Calu3 (cell line): Measurements from ENCODE around the gene NFATC1. TPM values are rescaled to one million over a fixed set of nuclear protein-coding genes. Genes with fewer than 3 reads are reported as not detected.

ENCODE experiments used
- BruUV-seq: library from RNA; stranded (reverse); fragments of 400-500 nt; replicated peaks from 2 replicates; lab custom pipeline; 2021; lab: Mats Ljungman, UMichigan
- CTCF ChIA-PET: fragments of 300-600 bp; sonication (Branson Sonifier 250); formaldehyde crosslinking; loops from one replicate; lab custom pipeline; 2022; ENCODE audit warnings: antibody characterized with exemption; lab: Charles Lee
- DNase-seq: peaks from one replicate; pipeline ENCODE4 v3.0.0; 2022
- H3K27ac Mint-ChIP-seq: one replicate; pipeline ENCODE4 v1.8.0; 2022; ENCODE audit warnings: mixed read lengths; ENCODE audit not compliant: unreplicated experiment
- H3K27me3 Mint-ChIP-seq: one replicate; pipeline ENCODE4 v1.8.0; 2022; ENCODE audit warnings: mixed read lengths; ENCODE audit not compliant: unreplicated experiment
- H3K36me3 Mint-ChIP-seq: one replicate; pipeline ENCODE4 v1.8.0; 2022; ENCODE audit warnings: mild to moderate bottlenecking, moderate library complexity, mixed read lengths; ENCODE audit not compliant: insufficient read depth, unreplicated experiment
- H3K4me1 Mint-ChIP-seq: one replicate; pipeline ENCODE4 v1.8.0; 2022; ENCODE audit warnings: mild to moderate bottlenecking, low read depth, mixed read lengths; ENCODE audit not compliant: unreplicated experiment
- H3K4me3 Mint-ChIP-seq: one replicate; pipeline ENCODE4 v1.8.0; 2022; ENCODE audit warnings: mild to moderate bottlenecking, low read depth, moderate library complexity, mixed read lengths; ENCODE audit not compliant: unreplicated experiment
- H3K9me3 Mint-ChIP-seq: one replicate; pipeline ENCODE4 v1.8.0; 2022; ENCODE audit warnings: low read depth, mixed read lengths; ENCODE audit not compliant: unreplicated experiment
- intact Hi-C: fragments of 100-400 bp; cut with micrococcal nuclease; formaldehyde crosslinking; loops from one replicate; pipeline ENCODE4 v1.10.0; 2022; ENCODE audit not compliant: unreplicated experiment
- total RNA-seq: library from RNA; stranded (reverse); gene quantifications from 2 replicates; pipeline ENCODE4 v1.2.3, GENCODE V29; 2022
- TF ChIP-seq, protein P1 (sequence below): fragments of 200-600 bp; IDR thresholded peaks from one replicate; pipeline ENCODE4 v1.8.0; 2022; ENCODE audit warnings: antibody characterized with exemption; ENCODE audit not compliant: unreplicated experiment

The NFATC1 gene
- total RNA-seq, 1 experiment from 2014 or later, result 5.9 TPM

DNA sequence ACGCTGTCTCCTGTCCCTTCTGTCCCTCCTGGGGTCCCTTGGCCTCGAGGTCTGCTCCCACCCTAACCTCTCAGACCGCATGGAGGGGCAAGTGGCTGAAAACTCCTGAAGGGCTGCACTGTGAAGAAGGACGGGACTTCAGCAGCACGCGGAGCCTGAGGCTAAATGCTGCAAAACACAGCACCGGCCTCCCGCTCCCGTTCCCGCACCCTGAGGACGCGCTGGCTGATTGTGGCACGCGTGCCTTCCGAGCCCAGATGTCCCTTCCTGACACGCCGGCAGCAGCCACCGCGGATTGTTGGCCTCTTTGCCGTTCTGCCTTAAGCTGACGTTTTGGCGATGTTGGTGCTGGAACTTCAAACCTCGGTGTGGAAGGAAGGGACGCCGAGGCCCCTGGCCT lies 158.0 kb downstream of the NFATC1 start:
- H3K4me1 Mint-ChIP-seq, result no peaks in the 10 kb centered on the region
- H3K9me3 Mint-ChIP-seq, result no peaks in the 10 kb centered on the region
- H3K4me3 Mint-ChIP-seq, result no peak overlapping the region
- CTCF ChIA-PET, result no interaction called here
- no peaks in the 10 kb centered on the region for H3K27me3 Mint-ChIP-seq
- DNase-seq, result no peak
- intact Hi-C loops, result no loop called here
- H3K36me3 Mint-ChIP-seq, result no peaks in the 10 kb centered on the region
- TF ChIP-seq, protein P1, sequence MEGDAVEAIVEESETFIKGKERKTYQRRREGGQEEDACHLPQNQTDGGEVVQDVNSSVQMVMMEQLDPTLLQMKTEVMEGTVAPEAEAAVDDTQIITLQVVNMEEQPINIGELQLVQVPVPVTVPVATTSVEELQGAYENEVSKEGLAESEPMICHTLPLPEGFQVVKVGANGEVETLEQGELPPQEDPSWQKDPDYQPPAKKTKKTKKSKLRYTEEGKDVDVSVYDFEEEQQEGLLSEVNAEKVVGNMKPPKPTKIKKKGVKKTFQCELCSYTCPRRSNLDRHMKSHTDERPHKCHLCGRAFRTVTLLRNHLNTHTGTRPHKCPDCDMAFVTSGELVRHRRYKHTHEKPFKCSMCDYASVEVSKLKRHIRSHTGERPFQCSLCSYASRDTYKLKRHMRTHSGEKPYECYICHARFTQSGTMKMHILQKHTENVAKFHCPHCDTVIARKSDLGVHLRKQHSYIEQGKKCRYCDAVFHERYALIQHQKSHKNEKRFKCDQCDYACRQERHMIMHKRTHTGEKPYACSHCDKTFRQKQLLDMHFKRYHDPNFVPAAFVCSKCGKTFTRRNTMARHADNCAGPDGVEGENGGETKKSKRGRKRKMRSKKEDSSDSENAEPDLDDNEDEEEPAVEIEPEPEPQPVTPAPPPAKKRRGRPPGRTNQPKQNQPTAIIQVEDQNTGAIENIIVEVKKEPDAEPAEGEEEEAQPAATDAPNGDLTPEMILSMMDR, result no peak
- no TSS peak for BruUV-seq
- no peak overlapping the region for H3K27ac Mint-ChIP-seq

DNA sequence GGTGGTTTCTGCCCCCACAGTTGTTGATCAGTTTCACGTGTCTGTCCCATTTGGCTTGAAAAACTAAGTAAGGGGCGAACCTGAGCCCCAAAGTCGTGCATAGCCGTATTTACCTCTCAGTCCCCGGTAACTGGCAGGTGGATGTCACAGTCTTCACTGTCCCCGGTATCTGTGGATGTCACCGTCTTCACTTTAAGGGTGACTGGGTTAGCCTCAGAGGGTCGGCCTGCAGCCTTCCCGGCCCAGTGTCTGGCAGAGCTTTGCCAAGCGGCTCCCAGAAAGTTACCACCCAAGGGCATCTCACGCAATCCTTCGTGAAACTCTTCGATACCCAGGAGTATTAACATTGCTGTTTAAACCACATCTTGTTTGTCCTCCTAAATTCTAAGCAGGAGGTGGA lies 158.6 kb downstream of the NFATC1 start:
- CTCF ChIA-PET, result no interaction called here
- no peaks in the 10 kb centered on the region for H3K36me3 Mint-ChIP-seq

DNA sequence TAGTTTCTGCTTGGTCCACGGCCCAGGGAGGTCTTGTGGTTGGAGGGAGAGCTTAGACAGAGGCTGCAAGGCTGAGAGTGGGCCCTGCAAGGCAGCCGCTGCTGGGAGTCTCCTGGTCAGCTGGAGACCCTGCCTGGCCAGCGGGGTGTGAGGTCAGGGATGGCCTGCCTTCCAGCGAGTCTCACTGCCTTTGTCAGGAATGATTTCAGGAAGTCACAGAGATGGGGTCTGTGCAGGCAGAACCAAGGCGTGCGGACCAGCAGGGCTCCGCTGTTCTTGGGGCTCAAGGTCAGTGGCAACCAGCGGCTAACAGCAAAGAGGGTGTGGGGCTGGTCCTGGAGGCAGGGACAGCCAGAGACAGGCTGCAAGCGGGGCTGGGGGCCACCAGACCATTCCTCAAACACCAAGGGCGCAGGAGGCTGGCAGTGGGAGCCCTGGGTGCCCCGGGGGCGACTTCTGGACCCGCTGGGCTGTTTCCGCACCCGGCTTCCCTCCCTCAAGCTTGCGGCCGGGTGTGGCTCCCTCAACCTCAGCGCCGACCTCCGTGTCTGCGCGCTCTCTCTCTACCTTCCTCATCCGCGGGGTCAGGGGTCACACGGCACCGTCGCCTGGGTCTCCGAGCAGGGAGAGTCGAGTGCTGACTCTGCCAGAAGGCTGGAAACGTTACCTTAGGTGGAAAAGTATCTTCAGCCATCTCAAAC lies 159.4 kb downstream of the NFATC1 start:
- no peak overlapping the region for H3K4me3 Mint-ChIP-seq
- TF ChIP-seq, protein P1, result no peak
- H3K36me3 Mint-ChIP-seq, result no peaks in the 10 kb centered on the region
- DNase-seq, result no peak
- no TSS peak for BruUV-seq
- intact Hi-C loops, result no loop called here
- no peaks in the 10 kb centered on the region for H3K27me3 Mint-ChIP-seq
- no peak overlapping the region for H3K27ac Mint-ChIP-seq
- no peaks in the 10 kb centered on the region for H3K9me3 Mint-ChIP-seq
- CTCF ChIA-PET, result no interaction called here
- H3K4me1 Mint-ChIP-seq, result no peaks in the 10 kb centered on the region

More for the DNA sequence above, 158.6 kb downstream of the NFATC1 start:
- TF ChIP-seq, protein P1, result no peak
- Mint-ChIP-seq H3K4me1 (no peaks in the 10 kb centered on the region), H3K27me3 (no peaks in the 10 kb centered on the region), H3K27ac (no peak overlapping the region), H3K4me3 (no peak overlapping the region), H3K9me3 (no peaks in the 10 kb centered on the region)
- no peak for DNase-seq
- no TSS peak for BruUV-seq
- intact Hi-C loops, result no loop called here

DNA sequence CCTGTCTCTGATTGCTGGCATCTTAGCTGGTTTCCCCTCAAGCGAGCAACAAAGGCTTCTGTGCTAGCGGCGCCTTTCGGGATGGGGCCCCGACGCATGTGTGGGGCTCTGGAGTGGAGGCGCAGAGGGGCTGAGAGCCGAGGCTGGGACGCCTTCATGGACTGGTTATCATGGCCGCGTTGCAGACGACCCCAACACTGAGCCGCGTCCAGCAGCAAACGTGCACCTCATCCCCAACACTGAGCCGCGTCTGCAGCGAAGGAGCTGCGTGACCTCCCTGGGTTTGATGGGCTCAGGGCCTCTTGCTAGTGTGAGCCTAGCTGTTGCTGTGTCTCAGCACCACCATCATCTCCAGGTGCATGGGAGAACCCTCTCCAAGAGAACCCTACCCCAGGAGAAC lies 160.2 kb downstream of the NFATC1 start:
- Mint-ChIP-seq H3K27me3 (no peaks in the 10 kb centered on the region), H3K4me3 (no peak overlapping the region), H3K27ac (no peak overlapping the region), H3K9me3 (no peaks in the 10 kb centered on the region), H3K36me3 (no peaks in the 10 kb centered on the region), H3K4me1 (no peaks in the 10 kb centered on the region)
- no peak for DNase-seq
- CTCF ChIA-PET, result no interaction called here
- intact Hi-C loops, result no loop called here
- no TSS peak for BruUV-seq
- TF ChIP-seq, protein P1, result no peak
